HAP-1 (cell line): ENCODE results near the gene CDH13.

Source experiments
- DNase-seq, 2 experiments: peaks; one replicate each; pipeline ENCODE4 v3.0.0-alpha.2; 2016 to 2020; ENCODE audit warnings: low spot score in 2 of 2
- H3K27me3 ChIP-seq: fragments of 250-450 bp; sonication (Bioruptor Pico); 2 replicates; pipeline ENCODE4 v1.5.1; 2020; ENCODE audit warnings: low read depth, mild to moderate bottlenecking, moderate library complexity
- H3K36me3 ChIP-seq: fragments of 250-450 bp; sonication (Bioruptor Pico); replicated peaks from 2 replicates; pipeline ENCODE4 v1.5.1; 2020; ENCODE audit warnings: mild to moderate bottlenecking
- H3K4me1 ChIP-seq: fragments of 250-450 bp; sonication (Bioruptor Pico); 2 replicates; pipeline ENCODE4 v1.5.1; 2020; ENCODE audit warnings: mild to moderate bottlenecking
- H3K4me3 ChIP-seq: fragments of 250-450 bp; sonication (Bioruptor Pico); 2 replicates; pipeline ENCODE4 v1.5.1; 2020; ENCODE audit warnings: mild to moderate bottlenecking, moderate library complexity
- H3K9me3 ChIP-seq: fragments of 250-450 bp; sonication (Bioruptor Pico); 2 replicates; pipeline ENCODE4 v1.5.1; 2020; ENCODE audit warnings: mild to moderate bottlenecking, moderate library complexity
- in situ Hi-C: fragments of 300-500 bp; cut with MboI; formaldehyde crosslinking; loops from 3 replicates; pipeline ENCODE4 v1.14.3; 2020; ENCODE audit warnings: low sequenced_read_pairs, inconsistent platforms, mixed read lengths

Gene CDH13

GRCh38 chr16:83810901-83811300, 1184.1 kb downstream of the CDH13 start:
- Histone ChIP-seq H3K36me3 (peaks cover 17% of the 10 kb centered on the region), H3K4me3 (no peak overlapping the region), H3K27me3 (no peaks in the 10 kb centered on the region), H3K4me1 (peaks cover 52% of the 10 kb centered on the region), H3K9me3 (no peaks in the 10 kb centered on the region)
- in situ Hi-C loops: no loop called here
- no peak for DNase-seq

GRCh38 chr16:83813823-83814658, 1187.3 kb downstream of the CDH13 start:
- Histone ChIP-seq H3K9me3 (no peaks in the 10 kb centered on the region), H3K27me3 (no peaks in the 10 kb centered on the region), H3K4me1 (peaks cover 46% of the 10 kb centered on the region), H3K36me3 (peaks cover 15% of the 10 kb centered on the region), H3K4me3 (no peak overlapping the region)
- in situ Hi-C loops: no loop called here
- DNase-seq: peak; percentile 78 to 96

GRCh38 chr16:83814659-83814985, 1187.9 kb downstream of the CDH13 start:
- Histone ChIP-seq H3K4me1 (peaks cover 45% of the 10 kb centered on the region), H3K36me3 (peaks cover 15% of the 10 kb centered on the region), H3K4me3 (no peak overlapping the region), H3K9me3 (no peaks in the 10 kb centered on the region), H3K27me3 (no peaks in the 10 kb centered on the region)
- DNase-seq: no peak
- in situ Hi-C loops: no loop called here

- Histone ChIP-seq H3K9me3 (no peaks in the 10 kb centered on the region), H3K36me3 (no peaks in the 10 kb centered on the region), H3K4me3 (no peak overlapping the region), H3K27me3 (no peaks in the 10 kb centered on the region), H3K4me1 (peaks cover 26% of the 10 kb centered on the region)
- in situ Hi-C loops: no loop called here
- no peak for DNase-seq
Observed at GRCh38 chr16:83817022-83817421, 1190.3 kb downstream of the CDH13 start.

- H3K4me1 ChIP-seq: peaks cover 16% of the 10 kb centered on the region
- no peak overlapping the region for H3K4me3 ChIP-seq
- H3K36me3 ChIP-seq: no peaks in the 10 kb centered on the region
- no peaks in the 10 kb centered on the region for H3K27me3 ChIP-seq
- DNase-seq: no peak
- in situ Hi-C loops: no loop called here
- H3K9me3 ChIP-seq: no peaks in the 10 kb centered on the region
Observed at GRCh38 chr16:83818276-83818675, 1191.5 kb downstream of the CDH13 start.

- Histone ChIP-seq H3K4me1 (peaks cover 7% of the 10 kb centered on the region), H3K36me3 (no peaks in the 10 kb centered on the region), H3K4me3 (no peak overlapping the region), H3K9me3 (no peaks in the 10 kb centered on the region), H3K27me3 (no peaks in the 10 kb centered on the region)
- in situ Hi-C loops: no loop called here
- DNase-seq: no peak
Observed at GRCh38 chr16:83819361-83819760, 1192.6 kb downstream of the CDH13 start.

GRCh38 chr16:83826146-83826913, 1199.6 kb downstream of the CDH13 start:
- Histone ChIP-seq H3K4me1 (peaks cover 9% of the 10 kb centered on the region), H3K27me3 (no peaks in the 10 kb centered on the region), H3K36me3 (no peaks in the 10 kb centered on the region), H3K4me3 (no peak overlapping the region), H3K9me3 (no peaks in the 10 kb centered on the region)
- DNase-seq: peak; percentile 77 to 92
- in situ Hi-C loops: loop anchor here (10.0 kb wide), 1 partner anchor 228 kb away; no protein-coding TSS in a partner anchor

GRCh38 chr16:83830091-83830768, 1203.5 kb downstream of the CDH13 start:
- Histone ChIP-seq H3K27me3 (no peaks in the 10 kb centered on the region), H3K4me1 (peaks cover 25% of the 10 kb centered on the region), H3K36me3 (no peaks in the 10 kb centered on the region), H3K9me3 (no peaks in the 10 kb centered on the region), H3K4me3 (no peak overlapping the region)
- in situ Hi-C loops: no loop called here
- no peak for DNase-seq

- H3K27me3 ChIP-seq: no peaks in the 10 kb centered on the region
- in situ Hi-C loops: no loop called here
- no peaks in the 10 kb centered on the region for H3K9me3 ChIP-seq
- no peak for DNase-seq
- H3K4me1 ChIP-seq: peaks cover 32% of the 10 kb centered on the region
- no peaks in the 10 kb centered on the region for H3K36me3 ChIP-seq
- H3K4me3 ChIP-seq: no peak overlapping the region
Observed at GRCh38 chr16:83830769-83831455, 1204.1 kb downstream of the CDH13 start.

GRCh38 chr16:83831456-83831987, 1204.8 kb downstream of the CDH13 start:
- Histone ChIP-seq H3K9me3 (no peaks in the 10 kb centered on the region), H3K4me1 (peaks cover 35% of the 10 kb centered on the region), H3K36me3 (no peaks in the 10 kb centered on the region), H3K4me3 (no peak overlapping the region), H3K27me3 (no peaks in the 10 kb centered on the region)
- in situ Hi-C loops: no loop called here
- peak; percentile 63 to 68 for DNase-seq

GRCh38 chr16:83833921-83834320, 1207.2 kb downstream of the CDH13 start:
- in situ Hi-C loops: no loop called here
- Histone ChIP-seq H3K36me3 (no peaks in the 10 kb centered on the region), H3K9me3 (no peaks in the 10 kb centered on the region), H3K4me3 (no peak overlapping the region), H3K27me3 (no peaks in the 10 kb centered on the region), H3K4me1 (peaks cover 42% of the 10 kb centered on the region)
- DNase-seq: no peak

- Histone ChIP-seq H3K4me1 (peaks cover 55% of the 10 kb centered on the region), H3K9me3 (no peaks in the 10 kb centered on the region), H3K27me3 (no peaks in the 10 kb centered on the region), H3K36me3 (no peaks in the 10 kb centered on the region), H3K4me3 (no peak overlapping the region)
- peak in 1 of 2 experiments; percentile 3 for DNase-seq
- in situ Hi-C loops: no loop called here
Observed at GRCh38 chr16:83835586-83836566, 1209.1 kb downstream of the CDH13 start.
